Panc1 (cell line): ENCODE data around the gene NUP210. TPM values are rescaled to one million over a fixed set of nuclear protein-coding genes. Genes with fewer than 3 reads are reported as not detected.
A peak's percentile ranks its signal among the peaks of the same experiment; 100 is the strongest.

Experiments
- ATAC-seq: fragments of 200-7000 bp; cut with Tn5 transposase; 2 replicates; pipeline ENCODE4 v1.9.1; 2020; ENCODE audit warnings: mild to moderate bottlenecking, moderate library complexity
- BruUV-seq: library from RNA; stranded (reverse); fragments of 400-500 nt; replicated peaks from 2 replicates; lab custom pipeline; 2021; lab: Mats Ljungman, UMichigan
- CTCF ChIA-PET: fragments of 300-600 bp; sonication (Branson Sonifier 250); formaldehyde crosslinking; loops from one replicate; lab custom pipeline; 2022; ENCODE audit warnings: antibody characterized with exemption; lab: Charles Lee
- POLR2A ChIA-PET: fragments of 300-600 bp; sonication (Branson Sonifier 250); formaldehyde crosslinking; loops from one replicate; lab custom pipeline; 2022; ENCODE audit warnings: antibody characterized with exemption; lab: Charles Lee
- DNase-seq: peaks from one replicate; pipeline ENCODE4 v3.0.0-alpha.2; 2010; ENCODE audit warnings: low read depth, low spot score
- H3K27ac ChIP-seq: 2 replicates; pipeline ENCODE4 v1.5.1; 2011; ENCODE audit warnings: mild to moderate bottlenecking, low read length, inconsistent platforms
- H3K27me3 ChIP-seq: fragments of 200-500 bp; sonication (Bioruptor generic); 2 replicates; pipeline ENCODE4 v1.6.0; 2014; ENCODE audit warnings: low read length, inconsistent platforms; ENCODE audit not compliant: control insufficient read depth, insufficient read depth
- H3K36me3 ChIP-seq: fragments of 200-500 bp; sonication (Bioruptor generic); 2 replicates; pipeline ENCODE4 v1.5.1; 2014; ENCODE audit warnings: inconsistent platforms, mild to moderate bottlenecking, low read length, moderate library complexity; ENCODE audit not compliant: control insufficient read depth, insufficient read depth
- H3K4me1 ChIP-seq: 2 replicates; pipeline ENCODE4 v1.5.1; 2011; ENCODE audit warnings: inconsistent platforms, mild to moderate bottlenecking, low read length, moderate library complexity; ENCODE audit not compliant: control insufficient read depth, insufficient read depth
- H3K4me3 ChIP-seq, 2 experiments: 2 replicates each; pipeline ENCODE4 v1.5.1; 2011 to 2012; ENCODE audit warnings: low read depth in 2 of 2, low read length in 2 of 2, mild to moderate bottlenecking in 2 of 2, inconsistent platforms in 1 of 2, moderate library complexity in 1 of 2
- H3K9me3 ChIP-seq: fragments of 200-500 bp; sonication (Bioruptor generic); 2 replicates; pipeline ENCODE4 v1.5.1; 2014; ENCODE audit warnings: low read depth, mild to moderate bottlenecking, inconsistent platforms, low read length, moderate library complexity; ENCODE audit not compliant: control insufficient read depth, insufficient read depth
- POLR2AphosphoS5 ChIP-seq: IDR thresholded peaks from 2 replicates; pipeline ENCODE4 v1.6.1; 2012; ENCODE audit warnings: mild to moderate bottlenecking, low read depth, low read length, moderate library complexity
- SIN3A ChIP-seq: IDR thresholded peaks from 2 replicates; pipeline ENCODE4 v1.6.1; 2012; ENCODE audit warnings: low read depth, mild to moderate bottlenecking, low read length, moderate library complexity, borderline replicate concordance; ENCODE audit not compliant: insufficient read depth
- TCF7L2 ChIP-seq: IDR thresholded peaks from 2 replicates; pipeline ENCODE4 v1.6.1; 2011; ENCODE audit warnings: mild to moderate bottlenecking, low read depth, low read length, inconsistent platforms
- in situ Hi-C: cut with HindIII; loops from 2 replicates; pipeline ENCODE4 v1.10.0; 2016; ENCODE audit warnings: low sequenced_read_pairs, low pct_unique_long_range_greater_than_20kb
- intact Hi-C: fragments of 100-400 bp; cut with micrococcal nuclease; formaldehyde crosslinking; loops from one replicate; pipeline ENCODE4 v1.10.0; 2022; ENCODE audit not compliant: unreplicated experiment
- total RNA-seq: library from RNA; stranded (reverse); gene quantifications from one replicate; pipeline ENCODE4 v1.2.1, GENCODE V29; 2021; ENCODE audit not compliant: unreplicated experiment
- TF ChIP-seq, protein P1 (sequence below), 2 experiments: IDR thresholded peaks; 2 replicates each; pipeline ENCODE4 v1.6.1; 2011 to 2012; ENCODE audit warnings: low read depth in 2 of 2, control low read depth in 1 of 2, low read length in 1 of 2, mild to moderate bottlenecking in 1 of 2, moderate library complexity in 1 of 2; ENCODE audit not compliant: insufficient read depth in 1 of 2
- TF ChIP-seq, protein P2 (sequence below): fragments of 450-650 bp; IDR thresholded peaks from 2 replicates; pipeline ENCODE4 v1.5.1; 2017; ENCODE audit warnings: mild to moderate bottlenecking

The NUP210 gene
- total RNA-seq, 1 experiment from 2014 or later, result 36.8 TPM

DNA sequence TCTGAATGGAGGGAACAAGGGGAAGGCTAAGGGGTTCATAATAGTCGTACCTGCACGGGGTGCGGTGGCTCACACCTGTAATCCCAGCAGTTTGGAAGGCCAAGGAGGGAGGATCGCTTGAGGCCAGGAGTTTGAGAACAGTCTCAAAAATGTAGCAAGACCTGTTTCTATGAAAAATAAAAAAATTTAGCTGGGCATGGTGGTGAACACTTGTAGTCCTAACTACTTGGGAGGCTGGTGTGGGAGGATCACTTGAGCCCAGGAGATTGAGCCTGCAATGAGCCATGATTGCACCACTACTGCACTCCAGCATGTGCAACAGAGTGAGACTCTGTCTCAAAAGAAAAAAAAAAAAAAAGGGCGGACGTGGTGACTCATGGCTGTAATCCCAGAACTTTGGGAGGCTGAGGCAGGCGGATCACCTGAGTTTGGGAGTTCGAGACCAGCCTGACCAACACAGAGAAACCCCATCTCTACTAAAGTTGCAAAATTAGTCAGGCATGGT, 42.1 kb upstream of the NUP210 start:
- DNase-seq, result no peak
- no peaks in the 10 kb centered on the region for H3K36me3 ChIP-seq
- intact Hi-C loops, result no loop called here
- no peak overlapping the region for H3K4me3 ChIP-seq
- H3K9me3 ChIP-seq, result no peaks in the 10 kb centered on the region
- in situ Hi-C loops, result no loop called here
- H3K27me3 ChIP-seq, result no peaks in the 10 kb centered on the region
- BruUV-seq, result no TSS peak
- POLR2A ChIA-PET, result interaction anchor here (0.6 kb wide), 1 partner anchor 370 kb away, joined by 3 read pairs; no protein-coding TSS in a partner anchor
- ATAC-seq, result no peak
- CTCF ChIA-PET, result interaction anchor here (0.7 kb wide), 2 partner anchors 72 to 208 kb away, joined by 3 to 4 read pairs; no protein-coding TSS in a partner anchor
- TF ChIP-seq TCF7L2 (no peak), SIN3A (no peak), POLR2AphosphoS5 (no peak)
- TF ChIP-seq, protein P1, sequence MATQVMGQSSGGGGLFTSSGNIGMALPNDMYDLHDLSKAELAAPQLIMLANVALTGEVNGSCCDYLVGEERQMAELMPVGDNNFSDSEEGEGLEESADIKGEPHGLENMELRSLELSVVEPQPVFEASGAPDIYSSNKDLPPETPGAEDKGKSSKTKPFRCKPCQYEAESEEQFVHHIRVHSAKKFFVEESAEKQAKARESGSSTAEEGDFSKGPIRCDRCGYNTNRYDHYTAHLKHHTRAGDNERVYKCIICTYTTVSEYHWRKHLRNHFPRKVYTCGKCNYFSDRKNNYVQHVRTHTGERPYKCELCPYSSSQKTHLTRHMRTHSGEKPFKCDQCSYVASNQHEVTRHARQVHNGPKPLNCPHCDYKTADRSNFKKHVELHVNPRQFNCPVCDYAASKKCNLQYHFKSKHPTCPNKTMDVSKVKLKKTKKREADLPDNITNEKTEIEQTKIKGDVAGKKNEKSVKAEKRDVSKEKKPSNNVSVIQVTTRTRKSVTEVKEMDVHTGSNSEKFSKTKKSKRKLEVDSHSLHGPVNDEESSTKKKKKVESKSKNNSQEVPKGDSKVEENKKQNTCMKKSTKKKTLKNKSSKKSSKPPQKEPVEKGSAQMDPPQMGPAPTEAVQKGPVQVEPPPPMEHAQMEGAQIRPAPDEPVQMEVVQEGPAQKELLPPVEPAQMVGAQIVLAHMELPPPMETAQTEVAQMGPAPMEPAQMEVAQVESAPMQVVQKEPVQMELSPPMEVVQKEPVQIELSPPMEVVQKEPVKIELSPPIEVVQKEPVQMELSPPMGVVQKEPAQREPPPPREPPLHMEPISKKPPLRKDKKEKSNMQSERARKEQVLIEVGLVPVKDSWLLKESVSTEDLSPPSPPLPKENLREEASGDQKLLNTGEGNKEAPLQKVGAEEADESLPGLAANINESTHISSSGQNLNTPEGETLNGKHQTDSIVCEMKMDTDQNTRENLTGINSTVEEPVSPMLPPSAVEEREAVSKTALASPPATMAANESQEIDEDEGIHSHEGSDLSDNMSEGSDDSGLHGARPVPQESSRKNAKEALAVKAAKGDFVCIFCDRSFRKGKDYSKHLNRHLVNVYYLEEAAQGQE (IDR thresholded peaks at IDR 0.05; ENCODE audit: insufficient read depth in 1 of 2, low read depth in 2 of 2, low read length in 1 of 2), result no peak
- TF ChIP-seq, protein P2, sequence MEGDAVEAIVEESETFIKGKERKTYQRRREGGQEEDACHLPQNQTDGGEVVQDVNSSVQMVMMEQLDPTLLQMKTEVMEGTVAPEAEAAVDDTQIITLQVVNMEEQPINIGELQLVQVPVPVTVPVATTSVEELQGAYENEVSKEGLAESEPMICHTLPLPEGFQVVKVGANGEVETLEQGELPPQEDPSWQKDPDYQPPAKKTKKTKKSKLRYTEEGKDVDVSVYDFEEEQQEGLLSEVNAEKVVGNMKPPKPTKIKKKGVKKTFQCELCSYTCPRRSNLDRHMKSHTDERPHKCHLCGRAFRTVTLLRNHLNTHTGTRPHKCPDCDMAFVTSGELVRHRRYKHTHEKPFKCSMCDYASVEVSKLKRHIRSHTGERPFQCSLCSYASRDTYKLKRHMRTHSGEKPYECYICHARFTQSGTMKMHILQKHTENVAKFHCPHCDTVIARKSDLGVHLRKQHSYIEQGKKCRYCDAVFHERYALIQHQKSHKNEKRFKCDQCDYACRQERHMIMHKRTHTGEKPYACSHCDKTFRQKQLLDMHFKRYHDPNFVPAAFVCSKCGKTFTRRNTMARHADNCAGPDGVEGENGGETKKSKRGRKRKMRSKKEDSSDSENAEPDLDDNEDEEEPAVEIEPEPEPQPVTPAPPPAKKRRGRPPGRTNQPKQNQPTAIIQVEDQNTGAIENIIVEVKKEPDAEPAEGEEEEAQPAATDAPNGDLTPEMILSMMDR, result no peak
- no peak overlapping the region for H3K27ac ChIP-seq
- no peaks in the 10 kb centered on the region for H3K4me1 ChIP-seq

DNA sequence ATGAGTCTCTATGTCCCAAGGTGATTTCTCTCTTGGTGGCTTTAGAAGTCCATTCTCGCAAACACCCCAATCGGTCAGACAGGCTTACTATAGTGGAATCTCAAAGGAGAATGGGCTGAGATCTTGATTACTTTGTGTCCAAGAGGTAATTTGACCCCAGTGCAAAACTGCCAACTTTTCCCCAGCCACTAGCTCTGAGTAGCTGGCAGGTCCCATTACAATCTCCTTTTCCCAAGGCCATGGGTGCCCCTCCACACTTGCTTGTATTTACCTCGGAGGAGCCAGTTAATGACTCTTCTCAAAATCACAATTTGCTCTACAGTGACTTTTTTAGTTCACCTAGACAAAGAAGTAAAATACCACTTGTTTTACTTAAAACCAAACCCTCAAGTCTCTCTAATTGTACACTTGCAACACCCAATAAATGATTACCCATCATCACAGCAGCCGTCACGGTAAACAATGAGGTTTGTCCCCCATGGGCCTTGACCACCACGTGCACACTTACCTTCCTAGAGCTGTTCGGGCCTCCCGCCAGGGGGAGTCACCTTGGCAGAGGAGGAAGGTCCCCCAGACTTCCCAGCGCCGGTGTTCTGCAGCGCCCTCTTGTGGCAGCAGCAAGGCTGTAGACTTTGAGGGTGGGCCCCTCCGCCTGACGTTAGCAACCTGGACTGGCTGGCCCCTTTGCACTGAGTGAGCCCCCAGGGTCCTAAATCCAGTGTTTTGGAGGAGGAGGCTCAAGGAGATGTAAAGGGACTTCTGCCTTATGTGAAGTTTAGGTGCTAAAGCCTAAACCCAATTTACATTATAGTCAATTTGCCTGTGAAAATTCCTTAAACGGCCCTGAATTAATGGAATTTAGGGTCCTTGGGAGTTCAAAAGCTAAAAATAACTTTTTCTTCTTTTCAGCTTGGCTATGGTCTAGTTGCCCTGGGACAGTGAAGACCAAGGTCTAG, 41.3 kb upstream of the NUP210 start:
- CTCF ChIA-PET, result interaction anchor here (0.5 kb wide), 1 partner anchor 577 kb away, joined by 3 read pairs; no protein-coding TSS in a partner anchor
- ATAC-seq, result peak; percentile 89
- Histone ChIP-seq H3K36me3 (no peaks in the 10 kb centered on the region), H3K4me1 (no peaks in the 10 kb centered on the region), H3K27ac (no peak overlapping the region), H3K9me3 (no peaks in the 10 kb centered on the region), H3K4me3 (no peak overlapping the region), H3K27me3 (no peaks in the 10 kb centered on the region)
- intact Hi-C loops (no loop called here), in situ Hi-C loops (no loop called here)
- no peak for TF ChIP-seq TCF7L2
- TF ChIP-seq, protein P2, result peak; percentile 89
- no TSS peak for BruUV-seq
- POLR2A ChIA-PET, result no interaction called here
- DNase-seq, result no peak
